ENCODE results near the gene TNS3.

The TNS3 gene

GRCh38 chr7:47331179-47331565 is 250.7 kb downstream of the TNS3 start:
- no peak for DNase-seq (ENCODE audit: low read depth in 3 of 3)

GRCh38 chr7:47330561-47331178 is 251.2 kb downstream of the TNS3 start:
- DNase-seq (ENCODE audit: low read depth in 3 of 3): no peak

- DNase-seq (ENCODE audit: low read depth in 3 of 3): no peak
Observed at GRCh38 chr7:47330026-47330425, 251.9 kb downstream of the TNS3 start.

GRCh38 chr7:47329320-47329926 is 252.5 kb downstream of the TNS3 start:
- DNase-seq (ENCODE audit: low read depth in 3 of 3): no peak

GRCh38 chr7:47328392-47329319 is 253.3 kb downstream of the TNS3 start:
- DNase-seq (ENCODE audit: low read depth in 3 of 3): no peak

DNA sequence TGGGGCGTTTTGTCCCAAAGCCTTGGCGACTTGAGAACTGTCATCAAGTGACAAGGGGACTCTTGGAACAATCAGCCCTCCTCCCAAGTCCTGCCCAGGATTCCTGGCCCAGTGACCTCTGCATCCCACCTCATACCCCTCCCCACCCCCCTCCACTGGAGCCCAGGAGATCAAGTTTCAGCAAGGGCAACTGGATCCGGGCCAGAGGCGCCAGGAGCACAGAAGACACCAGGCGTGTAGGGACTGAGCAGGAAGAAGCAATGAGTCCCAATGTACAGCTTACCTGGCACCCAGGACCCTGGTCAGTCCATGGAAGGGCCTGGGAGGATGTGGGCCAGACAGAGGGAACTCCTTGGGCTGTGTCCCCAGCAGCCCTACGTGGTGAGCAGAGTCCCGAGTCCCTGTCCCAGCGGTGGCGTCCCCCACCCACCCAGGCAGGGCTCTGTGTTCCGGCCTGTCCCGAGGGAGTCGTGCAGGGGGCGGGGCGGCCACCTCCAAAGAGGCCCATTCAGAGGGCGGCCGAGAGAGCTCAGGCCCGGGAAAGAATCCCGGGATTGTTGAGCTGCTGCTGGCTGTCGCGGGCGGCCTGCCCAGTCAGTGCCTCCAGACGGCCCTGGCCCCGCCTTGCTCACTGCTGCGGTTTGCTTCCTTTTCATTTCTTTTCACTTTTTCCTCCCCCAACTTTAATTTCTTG is 254.1 kb downstream of the TNS3 start:
- DNase-seq (ENCODE audit: low read depth in 3 of 3): no peak

DNA sequence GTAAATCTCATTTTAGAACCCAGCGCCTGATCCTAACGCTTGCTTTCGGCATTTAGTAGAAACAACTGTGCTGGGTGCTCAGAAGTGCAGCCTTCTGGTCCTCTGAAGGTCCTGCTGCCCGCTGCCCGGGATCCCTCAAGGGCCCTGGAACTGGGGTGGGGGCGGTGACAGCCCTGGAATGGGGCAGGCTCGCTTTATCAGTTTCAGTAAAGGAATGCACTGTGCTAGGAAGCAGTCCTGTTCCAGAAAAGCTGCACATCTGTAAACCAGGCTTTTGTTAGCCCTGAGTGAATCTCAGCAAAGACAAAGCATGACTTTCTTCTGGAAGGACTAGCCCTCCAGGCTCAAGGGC is 254.6 kb downstream of the TNS3 start:
- DNase-seq (ENCODE audit: low read depth in 3 of 3): no peak

- no peak for DNase-seq (ENCODE audit: low read depth in 3 of 3)
Observed at GRCh38 chr7:47326808-47327207, 255.1 kb downstream of the TNS3 start.

- DNase-seq (ENCODE audit: low read depth in 3 of 3): no peak
Observed at GRCh38 chr7:47326220-47326619, 255.7 kb downstream of the TNS3 start.

DNA sequence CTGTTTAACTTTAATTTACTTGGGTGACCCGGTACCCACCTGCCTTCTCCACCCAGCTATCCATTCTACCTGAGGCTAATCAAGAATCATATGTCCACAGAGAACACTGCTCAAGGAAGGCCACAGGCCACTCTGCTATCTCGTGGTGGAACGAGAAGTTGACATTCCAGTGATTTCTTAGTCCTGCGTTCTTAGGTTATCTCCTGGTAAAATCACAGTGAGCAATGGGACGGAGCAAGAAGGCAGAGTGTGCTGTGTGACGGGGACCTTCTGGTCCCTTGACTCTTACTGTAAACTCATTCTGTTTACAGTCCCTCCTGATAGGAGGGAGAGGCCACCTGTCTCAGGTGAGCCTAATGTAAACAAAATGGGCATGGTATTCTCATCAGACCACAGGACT is 256.6 kb downstream of the TNS3 start:
- no peak for DNase-seq (ENCODE audit: low read depth in 3 of 3)

GRCh38 chr7:47323904-47324303 is 258.0 kb downstream of the TNS3 start:
- no peak for DNase-seq (ENCODE audit: low read depth in 3 of 3)

GRCh38 chr7:47322731-47323130 is 259.2 kb downstream of the TNS3 start:
- DNase-seq (ENCODE audit: low read depth in 3 of 3): no peak

DNA sequence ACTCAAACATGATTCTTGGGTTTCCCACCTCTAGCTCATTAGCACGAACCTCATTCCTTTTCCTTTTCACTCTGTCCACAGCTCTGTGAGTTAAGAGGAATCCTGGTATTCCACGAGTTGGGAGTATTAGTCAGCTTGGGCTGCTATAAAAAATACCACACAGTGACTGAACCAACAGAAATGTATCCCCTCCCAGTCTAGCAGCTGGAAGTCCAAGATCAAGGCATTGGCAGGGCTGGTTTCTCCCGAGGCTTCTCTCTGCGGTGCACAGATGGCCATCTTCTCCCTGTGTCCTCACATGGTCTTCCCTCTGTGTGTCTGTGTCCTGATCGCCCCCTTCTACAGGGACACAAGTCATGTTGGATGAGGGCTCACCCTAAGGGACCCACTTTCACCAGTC is 261.6 kb downstream of the TNS3 start:
- DNase-seq (ENCODE audit: low read depth in 3 of 3): no peak

GRCh38 chr7:47318395-47319182 is 263.3 kb downstream of the TNS3 start:
- DNase-seq (ENCODE audit: low read depth in 3 of 3): no peak

DNA sequence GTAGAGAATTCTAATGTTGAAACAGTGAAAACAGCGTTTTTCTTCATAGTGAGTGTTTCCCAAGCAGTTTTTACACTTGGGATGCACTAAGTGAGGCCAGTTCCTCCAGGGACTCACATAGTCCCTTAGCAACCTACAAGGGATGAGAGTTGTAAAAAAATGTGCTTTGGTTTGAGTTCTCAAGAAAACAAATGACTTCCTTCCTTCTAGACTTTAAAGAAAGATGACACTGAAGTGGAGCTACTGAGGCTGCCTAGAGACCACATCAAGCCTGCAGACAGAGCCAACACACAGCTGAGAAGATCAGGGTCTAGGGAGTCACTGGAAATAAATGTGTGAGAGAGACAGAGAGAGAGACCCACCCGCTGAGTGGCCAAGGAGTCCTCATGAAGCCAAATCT is 264.4 kb downstream of the TNS3 start:
- no peak for DNase-seq (ENCODE audit: low read depth in 3 of 3)

- DNase-seq (ENCODE audit: low read depth in 3 of 3): no peak
Observed at GRCh38 chr7:47314728-47315607, 266.9 kb downstream of the TNS3 start.

DNA sequence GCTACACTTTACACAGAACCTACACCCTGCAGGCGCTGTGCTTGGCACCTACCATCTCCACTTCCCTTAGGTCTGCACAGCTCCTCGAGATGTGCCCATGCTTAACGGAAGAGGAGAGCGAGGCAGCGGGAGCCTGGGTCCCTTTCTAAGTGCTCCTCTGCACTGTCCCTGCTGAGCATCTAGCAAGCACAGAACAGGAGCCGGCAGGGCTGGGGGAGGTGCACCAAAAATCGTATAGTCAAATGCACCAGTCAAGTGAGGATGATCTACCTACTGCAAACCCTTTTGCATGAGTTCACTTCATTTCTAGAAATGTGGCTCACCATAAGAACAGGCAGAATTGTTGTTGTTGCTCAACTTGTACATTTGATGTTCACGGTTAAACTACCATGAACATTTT is 267.7 kb downstream of the TNS3 start:
- no peak for DNase-seq (ENCODE audit: low read depth in 3 of 3)

- DNase-seq (ENCODE audit: low read depth in 3 of 3): no peak
Observed at GRCh38 chr7:47313564-47313963, 268.3 kb downstream of the TNS3 start.

- DNase-seq (ENCODE audit: low read depth in 3 of 3): no peak
Observed at GRCh38 chr7:47311891-47312290, 270.0 kb downstream of the TNS3 start.

DNA sequence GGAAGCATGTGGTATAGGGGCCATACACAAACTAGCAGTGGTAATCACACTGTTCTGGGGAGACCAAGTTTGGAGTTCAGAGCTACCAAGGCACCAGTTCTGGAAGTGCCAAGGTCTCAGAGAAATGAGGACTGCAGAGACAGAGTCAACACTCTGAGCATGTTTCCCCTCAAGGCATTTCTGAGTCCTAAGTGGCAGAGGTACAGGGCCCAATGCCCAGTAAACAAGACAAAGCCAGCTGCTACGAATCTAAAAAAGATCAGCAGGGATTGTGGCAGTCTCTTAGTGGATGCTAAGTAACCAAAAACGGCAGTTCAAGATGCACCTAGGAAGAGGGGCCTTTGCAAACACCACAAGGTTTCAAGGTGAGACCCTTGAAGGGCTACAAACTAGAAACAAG is 271.9 kb downstream of the TNS3 start:
- DNase-seq (ENCODE audit: low read depth in 3 of 3): no peak

- DNase-seq (ENCODE audit: low read depth in 3 of 3): no peak
Observed at GRCh38 chr7:47308808-47309207, 273.1 kb downstream of the TNS3 start.

Measured in stimulated activated CD4-positive, alpha-beta T cell treated with anti-CD3 and anti-CD28 coated beads, TNF-alpha, amount 100 ng/mL, for 4 hours (primary cell).